Measurements from ENCODE around the gene LRRC17. TPM values are rescaled to one million over a fixed set of nuclear protein-coding genes. Genes with fewer than 3 reads are reported as not detected.

Gene LRRC17
- total RNA-seq, 1 experiment from 2014 or later: 0.11 TPM

GRCh38 chr7:102890292-102890970 is 22.4 kb upstream of the LRRC17 start:
- Histone ChIP-seq H3K9me3 (ENCODE audit: low read length) (no peaks in the 10 kb centered on the region), H4K20me1 (ENCODE audit: low read length) (no peaks in the 10 kb centered on the region), H3K36me3 (ENCODE audit: low read depth, low read length) (no peaks in the 10 kb centered on the region), H3K9ac (ENCODE audit: low read length) (no peak overlapping the region), H3K79me2 (ENCODE audit: low read length) (no peaks in the 10 kb centered on the region), H3K4me1 (ENCODE audit: insufficient read depth, low read length) (peaks cover 45% of the 10 kb centered on the region), H3K4me3 (ENCODE audit: low read length) (no peak overlapping the region), H3K4me2 (ENCODE audit: low read length) (peak overlapping the region; percentile 80), H2AFZ (ENCODE audit: low read length) (no peak overlapping the region), H3F3A (ENCODE audit: low read length, unreplicated experiment) (peaks cover 5% of the 10 kb centered on the region), H3K27ac (ENCODE audit: low read length) (peak overlapping the region; percentile 74), H3K9me2 (replicated peaks; ENCODE audit: low read length) (no peaks in the 10 kb centered on the region), H3K27me3 (ENCODE audit: low read length) (no peaks in the 10 kb centered on the region)
- BruUV-seq (replicated peaks): no TSS peak
- intact Hi-C loops (cut with micrococcal nuclease): loop anchor here (5.0 to 10.0 kb wide), 2 partner anchors 37 to 174 kb away; no protein-coding TSS in a partner anchor
- ChIA-PET POLR2A (ENCODE audit: unreplicated experiment) (interaction anchor here (0.8 kb wide), 1 partner anchor 15 kb away, joined by 3 read pairs; no protein-coding TSS in a partner anchor), CTCF (interaction anchor here (0.7 kb wide), 1 partner anchor 172 kb away, joined by 3 read pairs; no protein-coding TSS in a partner anchor)
- ATAC-seq (peak; percentile 39), DNase-seq (peak; percentile 36)
- TF ChIP-seq EZH2phosphoT487 (IDR thresholded peaks at IDR 0.05; ENCODE audit: borderline replicate concordance, low read length) (no peak), EZH2 (IDR thresholded peaks at IDR 0.05; ENCODE audit: low read length, unreplicated experiment) (no peak), CTCF (conservative IDR thresholded peaks at IDR 0.05; ENCODE audit: low read depth, low read length) (no peak)

GRCh38 chr7:102890971-102891692 is 21.7 kb upstream of the LRRC17 start:
- Histone ChIP-seq H3K9ac (ENCODE audit: low read length) (no peak overlapping the region), H2AFZ (ENCODE audit: low read length) (no peak overlapping the region), H3K36me3 (ENCODE audit: low read depth, low read length) (no peaks in the 10 kb centered on the region), H3K27ac (ENCODE audit: low read length) (peak overlapping the region; percentile 74; the same call in 1 of the 2 replicates), H3K4me2 (ENCODE audit: low read length) (peak overlapping the region; percentile 80), H3F3A (ENCODE audit: low read length, unreplicated experiment) (peaks cover 5% of the 10 kb centered on the region), H3K9me2 (replicated peaks; ENCODE audit: low read length) (no peaks in the 10 kb centered on the region), H4K20me1 (ENCODE audit: low read length) (no peaks in the 10 kb centered on the region), H3K9me3 (ENCODE audit: low read length) (no peaks in the 10 kb centered on the region), H3K4me3 (ENCODE audit: low read length) (no peak overlapping the region), H3K79me2 (ENCODE audit: low read length) (no peaks in the 10 kb centered on the region), H3K4me1 (ENCODE audit: insufficient read depth, low read length) (peaks cover 45% of the 10 kb centered on the region), H3K27me3 (ENCODE audit: low read length) (no peaks in the 10 kb centered on the region)
- BruUV-seq (replicated peaks): no TSS peak
- TF ChIP-seq EZH2 (IDR thresholded peaks at IDR 0.05; ENCODE audit: low read length, unreplicated experiment) (no peak), CTCF (conservative IDR thresholded peaks at IDR 0.05; ENCODE audit: low read depth, low read length) (no peak), EZH2phosphoT487 (IDR thresholded peaks at IDR 0.05; ENCODE audit: borderline replicate concordance, low read length) (no peak)
- POLR2A ChIA-PET (ENCODE audit: unreplicated experiment): interaction anchor here (0.8 kb wide), 1 partner anchor 15 kb away, joined by 3 read pairs; no protein-coding TSS in a partner anchor
- ATAC-seq (peak; percentile 23), DNase-seq (no peak)
- CTCF ChIA-PET: interaction anchor here (0.6 kb wide), 1 partner anchor 184 kb away, joined by 3 read pairs; the partner anchor contains the start of gene ARMC10
- intact Hi-C loops (cut with micrococcal nuclease): loop anchor here (5.0 to 10.0 kb wide), 2 partner anchors 36 to 174 kb away; no protein-coding TSS in a partner anchor
